Panc1 (cell line): Measurements from ENCODE around the gene RNPS1. TPM values are rescaled to one million over a fixed set of nuclear protein-coding genes. Genes with fewer than 3 reads are reported as not detected.

Source experiments
- ATAC-seq: fragments of 200-7000 bp; cut with Tn5 transposase; 2 replicates; pipeline ENCODE4 v1.9.1; 2020; ENCODE audit warnings: mild to moderate bottlenecking, moderate library complexity
- BruUV-seq: library from RNA; stranded (reverse); fragments of 400-500 nt; replicated peaks from 2 replicates; lab custom pipeline; 2021; lab: Mats Ljungman, UMichigan
- CTCF ChIA-PET: fragments of 300-600 bp; sonication (Branson Sonifier 250); formaldehyde crosslinking; loops from one replicate; lab custom pipeline; 2022; ENCODE audit warnings: antibody characterized with exemption; lab: Charles Lee
- POLR2A ChIA-PET: fragments of 300-600 bp; sonication (Branson Sonifier 250); formaldehyde crosslinking; loops from one replicate; lab custom pipeline; 2022; ENCODE audit warnings: antibody characterized with exemption; lab: Charles Lee
- DNase-seq: peaks from one replicate; pipeline ENCODE4 v3.0.0-alpha.2; 2010; ENCODE audit warnings: low read depth, low spot score
- H3K27ac ChIP-seq: 2 replicates; pipeline ENCODE4 v1.5.1; 2011; ENCODE audit warnings: mild to moderate bottlenecking, low read length, inconsistent platforms
- H3K27me3 ChIP-seq: fragments of 200-500 bp; sonication (Bioruptor generic); 2 replicates; pipeline ENCODE4 v1.6.0; 2014; ENCODE audit warnings: low read length, inconsistent platforms; ENCODE audit not compliant: control insufficient read depth, insufficient read depth
- H3K36me3 ChIP-seq: fragments of 200-500 bp; sonication (Bioruptor generic); 2 replicates; pipeline ENCODE4 v1.5.1; 2014; ENCODE audit warnings: inconsistent platforms, mild to moderate bottlenecking, low read length, moderate library complexity; ENCODE audit not compliant: control insufficient read depth, insufficient read depth
- H3K4me1 ChIP-seq: 2 replicates; pipeline ENCODE4 v1.5.1; 2011; ENCODE audit warnings: inconsistent platforms, mild to moderate bottlenecking, low read length, moderate library complexity; ENCODE audit not compliant: control insufficient read depth, insufficient read depth
- H3K4me3 ChIP-seq, 2 experiments: 2 replicates each; pipeline ENCODE4 v1.5.1; 2011 to 2012; ENCODE audit warnings: low read depth in 2 of 2, low read length in 2 of 2, mild to moderate bottlenecking in 2 of 2, inconsistent platforms in 1 of 2, moderate library complexity in 1 of 2
- H3K9me3 ChIP-seq: fragments of 200-500 bp; sonication (Bioruptor generic); 2 replicates; pipeline ENCODE4 v1.5.1; 2014; ENCODE audit warnings: low read depth, mild to moderate bottlenecking, inconsistent platforms, low read length, moderate library complexity; ENCODE audit not compliant: control insufficient read depth, insufficient read depth
- CTCF ChIP-seq: fragments of 450-650 bp; IDR thresholded peaks from 2 replicates; pipeline ENCODE4 v1.5.1; 2017; ENCODE audit warnings: mild to moderate bottlenecking
- POLR2AphosphoS5 ChIP-seq: IDR thresholded peaks from 2 replicates; pipeline ENCODE4 v1.6.1; 2012; ENCODE audit warnings: mild to moderate bottlenecking, low read depth, low read length, moderate library complexity
- REST ChIP-seq, 2 experiments: IDR thresholded peaks; 2 replicates each; pipeline ENCODE4 v1.6.1; 2011 to 2012; ENCODE audit warnings: low read depth in 2 of 2, control low read depth in 1 of 2, low read length in 1 of 2, mild to moderate bottlenecking in 1 of 2, moderate library complexity in 1 of 2; ENCODE audit not compliant: insufficient read depth in 1 of 2
- SIN3A ChIP-seq: IDR thresholded peaks from 2 replicates; pipeline ENCODE4 v1.6.1; 2012; ENCODE audit warnings: low read depth, mild to moderate bottlenecking, low read length, moderate library complexity, borderline replicate concordance; ENCODE audit not compliant: insufficient read depth
- TCF7L2 ChIP-seq: IDR thresholded peaks from 2 replicates; pipeline ENCODE4 v1.6.1; 2011; ENCODE audit warnings: mild to moderate bottlenecking, low read depth, low read length, inconsistent platforms
- in situ Hi-C: cut with HindIII; loops from 2 replicates; pipeline ENCODE4 v1.10.0; 2016; ENCODE audit warnings: low sequenced_read_pairs, low pct_unique_long_range_greater_than_20kb
- intact Hi-C: fragments of 100-400 bp; cut with micrococcal nuclease; formaldehyde crosslinking; loops from one replicate; pipeline ENCODE4 v1.10.0; 2022; ENCODE audit not compliant: unreplicated experiment
- total RNA-seq: library from RNA; stranded (reverse); gene quantifications from one replicate; pipeline ENCODE4 v1.2.1, GENCODE V29; 2021; ENCODE audit not compliant: unreplicated experiment

The RNPS1 gene
- total RNA-seq, 1 experiment from 2014 or later: 249 TPM

- ChIA-PET CTCF (no interaction called here), POLR2A (no interaction called here)
- DNase-seq (no peak), ATAC-seq (no peak)
- intact Hi-C loops: no loop called here
- no peak for TF ChIP-seq POLR2AphosphoS5
- TF ChIP-seq TCF7L2: no peak
- TF ChIP-seq CTCF: no peak
- peak; percentile 70 to 73 for TF ChIP-seq REST (IDR thresholded peaks at IDR 0.05; ENCODE audit: insufficient read depth in 1 of 2, low read depth in 2 of 2, low read length in 1 of 2)
- TF ChIP-seq SIN3A: no peak
- no TSS peak for BruUV-seq
- no peaks in the 10 kb centered on the region for H3K9me3 ChIP-seq
- no peaks in the 10 kb centered on the region for H3K27me3 ChIP-seq
- no peak overlapping the region for H3K4me3 ChIP-seq
- no peaks in the 10 kb centered on the region for H3K36me3 ChIP-seq
- H3K4me1 ChIP-seq: no peaks in the 10 kb centered on the region
- in situ Hi-C loops: no loop called here
- no peak overlapping the region for H3K27ac ChIP-seq
Observed at GRCh38 chr16:2280981-2281542, 13.1 kb upstream of the RNPS1 start.

GRCh38 chr16:2280461-2280860, 12.5 kb upstream of the RNPS1 start:
- intact Hi-C loops (no loop called here), in situ Hi-C loops (no loop called here)
- CTCF ChIA-PET: no interaction called here
- POLR2A ChIA-PET: no interaction called here
- TF ChIP-seq TCF7L2 (no peak), REST (IDR thresholded peaks at IDR 0.05; ENCODE audit: insufficient read depth in 1 of 2, low read depth in 2 of 2, low read length in 1 of 2) (no peak), POLR2AphosphoS5 (no peak), CTCF (no peak), SIN3A (no peak)
- no TSS peak for BruUV-seq
- no peak overlapping the region for H3K4me3 ChIP-seq
- DNase-seq (no peak), ATAC-seq (no peak)
- H3K27ac ChIP-seq: no peak overlapping the region
- no peaks in the 10 kb centered on the region for H3K36me3 ChIP-seq
- no peaks in the 10 kb centered on the region for H3K9me3 ChIP-seq
- no peaks in the 10 kb centered on the region for H3K4me1 ChIP-seq
- no peaks in the 10 kb centered on the region for H3K27me3 ChIP-seq
